Ovary (tissue), 9 donors: ENCODE measurements around the gene TMEM95. TPM values are rescaled to one million over a fixed set of nuclear protein-coding genes. Genes with fewer than 3 reads are reported as not detected.
"Not testable (repeated sequence)": the region's sequence is repeated elsewhere in the genome, so short reads cannot be mapped to it uniquely, and the experiment has no call there.

ENCODE experiments used
- DNase-seq, 5 donors: peaks; one replicate each; pipeline ENCODE4 v3.0.0-alpha.2; 2019 to 2020
- H3K27ac ChIP-seq, 2 donors: fragments of 200-600 bp; one replicate each; pipeline versions ENCODE4 v1.5.1 to v1.8.0; 2019 to 2022
- H3K27me3 ChIP-seq: fragments of 200-600 bp; one replicate; pipeline ENCODE4 v1.8.0; 2022
- H3K36me3 ChIP-seq: fragments of 200-600 bp; sonication (generic); one replicate; pipeline ENCODE4 v1.5.1; 2019
- H3K4me1 ChIP-seq: one replicate; pipeline ENCODE4 v1.8.1; 2013; ENCODE audit warnings: mild to moderate bottlenecking, moderate library complexity; ENCODE audit not compliant: insufficient read depth
- H3K4me3 ChIP-seq: fragments of 200-600 bp; sonication (generic); one replicate; pipeline ENCODE4 v1.5.1; 2017
- H3K9me3 ChIP-seq, 2 donors: fragments of 200-600 bp in 1 of 2; sonication (generic) in 1 of 2; one replicate each; pipeline versions ENCODE4 v1.5.1 to v1.8.1; 2013 to 2019; ENCODE audit warnings: mild to moderate bottlenecking in 1 of 2, moderate library complexity in 1 of 2
- EP300 ChIP-seq: sonication (generic); formaldehyde crosslinking; IDR thresholded peaks from one replicate; pipeline ENCODE4 v1.6.1; 2017; ENCODE audit warnings: antibody characterized with exemption
- POLR2A ChIP-seq: fragments of 450-650 bp; IDR thresholded peaks from one replicate; pipeline ENCODE4 v1.6.1; 2017; ENCODE audit warnings: antibody characterized with exemption, mild to moderate bottlenecking, moderate library complexity
- WGBS, 3 donors: extraction: QIAGEN DNeasy Blood & Tissue Kit in 1 of 3; methylation state at CpG; one replicate each; pipeline versions ENCODE4 v1.1.5 to v1.1.7; 2013 to 2017; 5-methylcytosine and 5-hydroxymethylcytosine counted together
- intact Hi-C, 4 donors: fragments of 100-400 bp; cut with DNase I; formaldehyde crosslinking; loops; one replicate each; pipeline versions ENCODE4 v1.11.0 to v1.15.1; 2022 to 2023
- polyA plus RNA-seq, 2 donors: library from polyadenylated mRNA; stranded (reverse); fragments of 200-250 nt in 1 of 2; fragments of 350-450 nt in 1 of 2; fragmentation: Illumina TruSeq in 1 of 2; extraction: RNeasy Lipid Tissue Mini Kit (QIAGEN cat#74804) in 1 of 2; gene quantifications; one replicate each; pipeline ENCODE4 v1.2.3, GENCODE V29; 2013 to 2014
- total RNA-seq, 7 donors: library from RNA; depleted of rRNA in 2 of 7; stranded (reverse); fragments of >200 nt in 2 of 7; fragmentation: NEBNext Ultra II Directional in 3 of 7; extraction: Animal tissue kit (Norgen Biotek cat#: 25700) in 3 of 7; gene quantifications; one replicate each; pipeline versions ENCODE4 v1.1.0 to v1.2.4, GENCODE V29; 2016 to 2023
- TF ChIP-seq, protein P1 (sequence below), 3 donors: fragments of 450-650 bp in 2 of 3; fragments of 200-600 bp in 1 of 3; IDR thresholded peaks; one replicate each; pipeline versions ENCODE4 v1.5.1 to v1.8.0; 2016 to 2022; ENCODE audit warnings: antibody characterized with exemption in 3 of 3, mild to moderate bottlenecking in 1 of 3
- donor health status: DM: no; HTN: no; CAD: no; lungs with moderate emphysema.
- donor health status: DM: no; HTN: no; CAD: no.
- donor health status: Bipolar disorder and iron deficiency.
- donor health status: DM: yes; HTN: yes; CAD: no.
- donor health status: DM: no; HTN: no; CAD: no.
- donor health status: DM: yes; HTN: yes; CAD: no.

Gene TMEM95
- total and polyA plus RNA-seq, 9 donors = not detected

DNA sequence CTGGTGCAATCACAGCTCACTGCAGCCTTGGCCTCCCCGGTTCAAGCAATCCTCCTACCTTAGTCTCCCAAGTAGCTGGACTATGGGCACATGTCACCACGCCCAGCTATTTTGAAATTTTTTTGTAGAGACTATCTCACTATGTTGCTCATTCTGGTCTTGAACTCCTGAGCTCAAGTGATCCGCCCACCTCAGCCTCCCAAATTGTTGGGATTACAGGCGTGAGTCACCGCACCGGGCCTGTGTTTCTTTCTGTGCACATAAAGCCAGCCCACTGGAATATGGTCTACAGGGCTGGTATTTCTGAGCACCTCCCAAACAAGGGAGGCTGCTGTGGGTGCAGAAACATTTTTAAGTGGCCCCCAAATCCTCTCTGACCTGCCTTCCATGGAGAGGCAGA is 8.4 kb downstream of the TMEM95 start:
- H3K27me3 ChIP-seq = no peaks in the 10 kb centered on the region
- no peaks in the 10 kb centered on the region for H3K36me3 ChIP-seq
- DNase-seq = no peak
- H3K4me3 ChIP-seq = no peak overlapping the region
- H3K27ac ChIP-seq = no peak overlapping the region
- WGBS, 3 donors = 79 to 85% (median 84%) methylated on average over 6 of the region's 6 CpGs
- TF ChIP-seq POLR2A (no peak), EP300 (no peak)
- TF ChIP-seq, protein P1, sequence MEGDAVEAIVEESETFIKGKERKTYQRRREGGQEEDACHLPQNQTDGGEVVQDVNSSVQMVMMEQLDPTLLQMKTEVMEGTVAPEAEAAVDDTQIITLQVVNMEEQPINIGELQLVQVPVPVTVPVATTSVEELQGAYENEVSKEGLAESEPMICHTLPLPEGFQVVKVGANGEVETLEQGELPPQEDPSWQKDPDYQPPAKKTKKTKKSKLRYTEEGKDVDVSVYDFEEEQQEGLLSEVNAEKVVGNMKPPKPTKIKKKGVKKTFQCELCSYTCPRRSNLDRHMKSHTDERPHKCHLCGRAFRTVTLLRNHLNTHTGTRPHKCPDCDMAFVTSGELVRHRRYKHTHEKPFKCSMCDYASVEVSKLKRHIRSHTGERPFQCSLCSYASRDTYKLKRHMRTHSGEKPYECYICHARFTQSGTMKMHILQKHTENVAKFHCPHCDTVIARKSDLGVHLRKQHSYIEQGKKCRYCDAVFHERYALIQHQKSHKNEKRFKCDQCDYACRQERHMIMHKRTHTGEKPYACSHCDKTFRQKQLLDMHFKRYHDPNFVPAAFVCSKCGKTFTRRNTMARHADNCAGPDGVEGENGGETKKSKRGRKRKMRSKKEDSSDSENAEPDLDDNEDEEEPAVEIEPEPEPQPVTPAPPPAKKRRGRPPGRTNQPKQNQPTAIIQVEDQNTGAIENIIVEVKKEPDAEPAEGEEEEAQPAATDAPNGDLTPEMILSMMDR (IDR thresholded peaks at IDR 0.05) = no peak
- intact Hi-C loops = no loop called here
- no peaks in the 10 kb centered on the region for H3K9me3 ChIP-seq
- no peaks in the 10 kb centered on the region for H3K4me1 ChIP-seq

DNA sequence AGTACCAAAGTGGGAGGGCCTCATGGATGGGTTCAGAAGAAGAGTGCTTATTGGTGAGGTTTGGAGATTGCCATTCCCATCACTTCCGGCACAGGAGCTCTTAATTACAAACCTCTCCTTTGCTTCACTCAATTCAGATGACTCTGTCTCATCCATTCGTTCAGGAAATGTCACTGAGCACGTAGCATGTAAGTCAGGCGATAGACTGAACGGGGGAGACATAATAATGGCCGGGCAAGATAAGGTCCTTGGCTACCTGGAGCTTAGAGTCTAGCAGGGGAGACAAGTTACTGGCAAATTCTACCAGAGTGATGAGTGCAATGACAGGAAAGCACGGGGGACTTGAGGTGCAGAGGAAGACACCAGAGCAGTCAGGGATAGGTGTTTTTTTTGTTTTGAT is 11.0 kb downstream of the TMEM95 start:
- H3K9me3 ChIP-seq, H3K4me1 ChIP-seq, intact Hi-C loops, H3K4me3 ChIP-seq, H3K36me3 ChIP-seq, DNase-seq, H3K27me3 ChIP-seq, H3K27ac ChIP-seq: not testable (repeated sequence)
- 75 to 83% (median 78%) methylated on average over 6 of the region's 7 CpGs for WGBS, 3 donors

DNA sequence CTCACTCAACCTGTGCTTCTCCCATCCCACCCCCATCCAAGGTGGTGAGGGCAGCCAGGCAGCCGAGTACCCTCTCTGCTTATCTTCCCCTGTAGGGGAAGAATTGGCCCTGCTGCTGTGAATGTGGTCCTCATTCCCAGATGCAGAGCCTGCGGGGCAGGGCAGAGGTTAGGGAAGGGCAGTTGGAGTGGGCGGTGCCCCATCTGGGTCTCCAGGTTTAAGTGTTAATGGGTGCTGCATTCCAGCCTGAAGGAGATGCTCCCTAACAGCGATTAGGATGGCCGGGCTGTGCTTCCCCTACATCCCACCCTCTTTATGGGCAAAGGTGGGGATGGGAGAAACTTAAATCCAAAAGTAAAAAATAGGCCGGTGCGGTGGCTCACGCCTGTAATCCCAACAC is 12.1 kb downstream of the TMEM95 start:
- WGBS, 3 donors = 74 to 79% (median 76%) methylated on average over 8 of the region's 8 CpGs
- Histone ChIP-seq H3K36me3 (no peaks in the 10 kb centered on the region), H3K27ac (no peak overlapping the region), H3K4me1 (no peaks in the 10 kb centered on the region), H3K4me3 (no peak overlapping the region), H3K9me3 (no peaks in the 10 kb centered on the region), H3K27me3 (no peaks in the 10 kb centered on the region)
- TF ChIP-seq, protein P1 (IDR thresholded peaks at IDR 0.05) = no peak
- TF ChIP-seq POLR2A (no peak), EP300 (no peak)
- intact Hi-C loops = no loop called here
- DNase-seq = no peak

DNA sequence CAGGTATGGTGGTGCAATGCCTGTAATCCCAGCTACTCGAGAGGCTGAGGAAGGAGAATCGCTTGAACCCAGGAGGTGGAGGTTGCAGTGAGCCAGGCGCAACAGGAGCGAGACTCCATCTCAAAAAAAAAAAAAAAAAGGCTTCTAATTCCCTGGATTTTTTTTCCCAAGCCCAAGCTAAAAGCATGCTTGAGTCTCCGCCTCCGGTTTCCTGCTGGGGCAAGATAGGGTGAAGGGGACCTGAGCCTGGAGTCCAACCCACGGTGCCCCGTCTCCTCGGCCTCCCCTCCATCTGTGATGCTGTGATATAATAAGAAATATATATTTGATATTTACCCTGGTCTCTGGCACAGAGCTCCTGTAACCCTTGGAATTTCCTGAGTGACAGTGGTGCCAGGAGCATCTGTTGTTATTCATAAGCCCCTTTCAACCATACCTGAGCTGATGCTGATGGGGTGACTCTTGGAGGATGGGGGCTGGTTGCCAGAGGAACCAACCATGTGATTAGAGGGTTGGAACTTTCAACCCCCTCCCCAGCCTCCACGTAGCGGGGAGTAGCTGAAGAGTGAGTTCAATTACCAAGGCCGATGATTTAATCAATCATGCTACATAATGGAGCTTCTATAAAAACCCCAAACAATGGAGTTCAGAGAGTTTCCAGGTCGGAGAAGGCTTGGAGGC is 13.1 kb downstream of the TMEM95 start:
- no peaks in the 10 kb centered on the region for H3K36me3 ChIP-seq
- H3K4me3 ChIP-seq = no peak overlapping the region
- DNase-seq = no peak
- H3K9me3 ChIP-seq = no peaks in the 10 kb centered on the region
- intact Hi-C loops = no loop called here
- H3K27ac ChIP-seq = no peak overlapping the region
- 57 to 65% (median 60%) methylated on average over 13 of the region's 13 CpGs for WGBS, 3 donors
- H3K4me1 ChIP-seq = no peaks in the 10 kb centered on the region
- TF ChIP-seq EP300 = no peak
- TF ChIP-seq, protein P1 (IDR thresholded peaks at IDR 0.05) = no peak
- no peak for TF ChIP-seq POLR2A
- H3K27me3 ChIP-seq = no peaks in the 10 kb centered on the region

DNA sequence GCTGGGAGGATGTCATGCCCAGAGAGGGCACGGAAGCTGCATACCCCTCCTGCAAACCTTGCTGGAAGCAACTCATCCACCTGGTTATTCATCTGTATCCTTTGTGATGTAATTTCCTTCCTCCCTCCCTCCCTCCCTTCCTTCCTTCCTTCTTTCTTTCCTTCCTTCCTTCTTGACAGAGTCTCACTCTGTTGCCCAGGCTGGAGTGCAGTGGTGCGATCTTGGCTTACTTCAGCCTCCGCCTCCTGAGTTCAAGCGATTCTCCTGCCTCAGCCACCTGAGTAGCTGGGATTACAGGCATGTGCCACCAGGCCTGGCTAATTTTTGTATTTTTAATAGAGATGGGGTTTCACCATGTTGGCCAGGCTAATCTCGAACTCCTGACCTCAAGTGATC is 13.6 kb downstream of the TMEM95 start:
- DNase-seq, H3K27me3 ChIP-seq, H3K36me3 ChIP-seq, H3K4me1 ChIP-seq, H3K9me3 ChIP-seq, intact Hi-C loops, H3K27ac ChIP-seq, H3K4me3 ChIP-seq: not testable (repeated sequence)
- 86 to 90% (median 87%) methylated on average over 5 of the region's 5 CpGs for WGBS, 3 donors
